Measurements from ENCODE around the gene MGAT4C. TPM values are rescaled to one million over a fixed set of nuclear protein-coding genes. Genes with fewer than 3 reads are reported as not detected.

MGAT4C gene
- total and polyA plus RNA-seq, 8 donors, result under 0.01 to 4.0 (median 0.06) TPM; not detected in 2

GRCh38 chr12:85956081-85956480 is 300.1 kb downstream of the MGAT4C start:
- DNase-seq, result no peak
- no peaks in the 10 kb centered on the region for H3K9me3 ChIP-seq
- WGBS, 5 donors, result 29 to 49% (median 40%) methylated on average over 2 of the region's 2 CpGs
- H3K27me3 ChIP-seq, result no peaks in the 10 kb centered on the region
- H3K4me1 ChIP-seq, result no peaks in the 10 kb centered on the region
- intact Hi-C loops (cut with DNase I; ENCODE audit: low total_unique reads), result no loop called here
- H3K36me3 ChIP-seq, result no peaks in the 10 kb centered on the region
- H3K4me3 ChIP-seq, result no peak overlapping the region
- TF ChIP-seq POLR2A (IDR thresholded peaks at IDR 0.05), result no peak
- TF ChIP-seq EP300 (IDR thresholded peaks at IDR 0.05), result no peak
- TF ChIP-seq CTCF (IDR thresholded peaks at IDR 0.05), result no peak
- no peak for TF ChIP-seq POLR2AphosphoS5 (IDR thresholded peaks at IDR 0.05)
- H3K27ac ChIP-seq, result no peak overlapping the region

- Histone ChIP-seq H3K36me3 (no peaks in the 10 kb centered on the region), H3K27me3 (no peaks in the 10 kb centered on the region), H3K4me3 (no peak overlapping the region), H3K9me3 (no peaks in the 10 kb centered on the region), H3K27ac (no peak overlapping the region), H3K4me1 (no peaks in the 10 kb centered on the region)
- intact Hi-C loops (cut with DNase I; ENCODE audit: low total_unique reads), result no loop called here
- no peak for DNase-seq
- TF ChIP-seq POLR2A (IDR thresholded peaks at IDR 0.05), result no peak
- no peak for TF ChIP-seq CTCF (IDR thresholded peaks at IDR 0.05)
- TF ChIP-seq EP300 (IDR thresholded peaks at IDR 0.05), result no peak
- WGBS, 5 donors, result 56 to 74% (median 58%) methylated on average over 1 of the region's 1 CpG
Observed at GRCh38 chr12:85955127-85955526, 301.1 kb downstream of the MGAT4C start.

GRCh38 chr12:85951823-85952222 is 304.4 kb downstream of the MGAT4C start:
- intact Hi-C loops (cut with DNase I; ENCODE audit: low total_unique reads), result no loop called here
- Histone ChIP-seq H3K27me3 (no peaks in the 10 kb centered on the region), H3K36me3 (no peaks in the 10 kb centered on the region), H3K4me3 (no peak overlapping the region), H3K4me1 (no peaks in the 10 kb centered on the region), H3K9me3 (no peaks in the 10 kb centered on the region), H3K27ac (no peak overlapping the region)
- peak in 1 of 2 donors; percentile 21 for DNase-seq
- 2 to 21% (median 11%) methylated on average over 1 of the region's 1 CpG for WGBS, 5 donors
- TF ChIP-seq EP300 (IDR thresholded peaks at IDR 0.05) (no peak), CTCF (IDR thresholded peaks at IDR 0.05) (no peak), POLR2A (IDR thresholded peaks at IDR 0.05) (no peak), POLR2AphosphoS5 (IDR thresholded peaks at IDR 0.05) (no peak)

- no peak overlapping the region for H3K27ac ChIP-seq
- H3K4me1 ChIP-seq, result no peaks in the 10 kb centered on the region
- DNase-seq, result no peak
- H3K27me3 ChIP-seq, result no peaks in the 10 kb centered on the region
- TF ChIP-seq POLR2AphosphoS5 (IDR thresholded peaks at IDR 0.05) (no peak), CTCF (IDR thresholded peaks at IDR 0.05) (no peak), EP300 (IDR thresholded peaks at IDR 0.05) (no peak), POLR2A (IDR thresholded peaks at IDR 0.05) (no peak)
- intact Hi-C loops (cut with DNase I; ENCODE audit: low total_unique reads), result no loop called here
- 20 to 39% (median 33%) methylated on average over 1 of the region's 1 CpG for WGBS, 5 donors
- H3K9me3 ChIP-seq, result no peaks in the 10 kb centered on the region
- no peaks in the 10 kb centered on the region for H3K36me3 ChIP-seq
- no peak overlapping the region for H3K4me3 ChIP-seq
Observed at GRCh38 chr12:85949253-85949652, 306.9 kb downstream of the MGAT4C start.

Measured in stomach (tissue), 9 donors.